Measurements from ENCODE around the gene KRT32.

KRT32 gene

GRCh38 chr17:41440531-41441033 is 26.6 kb downstream of the KRT32 start, which contains the start of gene KRT38:
Gene KRT38, minus strand, starts transcription at chr17:41440983. Its CDS starts 62 bp downstream, at chr17:41440921.
- no peaks in the 10 kb centered on the region for H3K79me2 ChIP-seq (ENCODE audit: control insufficient read depth, low read length)
- no peaks in the 10 kb centered on the region for H3K9me3 ChIP-seq (ENCODE audit: control insufficient read depth, insufficient read depth, low read length)
- no peaks in the 10 kb centered on the region for H3K36me3 ChIP-seq (ENCODE audit: control insufficient read depth, low read length)
- H4K20me1 ChIP-seq (ENCODE audit: control insufficient read depth, insufficient read depth, low read depth, low read length), result no peaks in the 10 kb centered on the region
- no peaks in the 10 kb centered on the region for H3K4me1 ChIP-seq (ENCODE audit: control insufficient read depth, low read length)
- H3K9me2 ChIP-seq (replicated peaks; ENCODE audit: control insufficient read depth, low read length), result no peaks in the 10 kb centered on the region
- TF ChIP-seq CTCF (IDR thresholded peaks at IDR 0.05; ENCODE audit: low read depth, low read length, poor library complexity, severe bottlenecking) (no peak), EZH2phosphoT487 (IDR thresholded peaks at IDR 0.05; ENCODE audit: borderline replicate concordance, low read length) (no peak)
- H3K4me3 ChIP-seq (ENCODE audit: low read length), result no peak within 1 kb of the TSS
- no peak within 1 kb of the TSS for H3K4me2 ChIP-seq (ENCODE audit: low read length)
- H3K27ac ChIP-seq (ENCODE audit: low read depth, low read length), result no peak within 1 kb of the TSS
- H3K27me3 ChIP-seq (ENCODE audit: control insufficient read depth, low read length), result peaks cover 52% of the 10 kb centered on the region
- H3F3A ChIP-seq (ENCODE audit: control insufficient read depth, insufficient read depth), result no peaks in the 10 kb centered on the region

- TF ChIP-seq EZH2phosphoT487 (IDR thresholded peaks at IDR 0.05; ENCODE audit: borderline replicate concordance, low read length) (no peak), CTCF (IDR thresholded peaks at IDR 0.05; ENCODE audit: low read depth, low read length, poor library complexity, severe bottlenecking) (no peak)
- no peaks in the 10 kb centered on the region for H3K9me3 ChIP-seq (ENCODE audit: control insufficient read depth, insufficient read depth, low read length)
- H3K9me2 ChIP-seq (replicated peaks; ENCODE audit: control insufficient read depth, low read length), result no peaks in the 10 kb centered on the region
- H3K4me2 ChIP-seq (ENCODE audit: low read length), result no peak overlapping the region
- H3K79me2 ChIP-seq (ENCODE audit: control insufficient read depth, low read length), result no peaks in the 10 kb centered on the region
- H3K27ac ChIP-seq (ENCODE audit: low read depth, low read length), result no peak overlapping the region
- H3K27me3 ChIP-seq (ENCODE audit: control insufficient read depth, low read length), result peaks cover 46% of the 10 kb centered on the region
- H4K20me1 ChIP-seq (ENCODE audit: control insufficient read depth, insufficient read depth, low read depth, low read length), result no peaks in the 10 kb centered on the region
- H3K4me1 ChIP-seq (ENCODE audit: control insufficient read depth, low read length), result no peaks in the 10 kb centered on the region
- H3F3A ChIP-seq (ENCODE audit: control insufficient read depth, insufficient read depth), result no peaks in the 10 kb centered on the region
- H3K4me3 ChIP-seq (ENCODE audit: low read length), result no peak overlapping the region
- no peaks in the 10 kb centered on the region for H3K36me3 ChIP-seq (ENCODE audit: control insufficient read depth, low read length)
Observed at GRCh38 chr17:41439375-41439774, 27.8 kb downstream of the KRT32 start.

GRCh38 chr17:41437769-41438168 is 29.4 kb downstream of the KRT32 start:
- H3K9me2 ChIP-seq (replicated peaks; ENCODE audit: control insufficient read depth, low read length), result no peaks in the 10 kb centered on the region
- H4K20me1 ChIP-seq (ENCODE audit: control insufficient read depth, insufficient read depth, low read depth, low read length), result no peaks in the 10 kb centered on the region
- no peaks in the 10 kb centered on the region for H3K9me3 ChIP-seq (ENCODE audit: control insufficient read depth, insufficient read depth, low read length)
- TF ChIP-seq EZH2phosphoT487 (IDR thresholded peaks at IDR 0.05; ENCODE audit: borderline replicate concordance, low read length), result no peak
- TF ChIP-seq CTCF (IDR thresholded peaks at IDR 0.05; ENCODE audit: low read depth, low read length, poor library complexity, severe bottlenecking), result no peak
- H3K36me3 ChIP-seq (ENCODE audit: control insufficient read depth, low read length), result no peaks in the 10 kb centered on the region
- H3F3A ChIP-seq (ENCODE audit: control insufficient read depth, insufficient read depth), result no peaks in the 10 kb centered on the region
- H3K27me3 ChIP-seq (ENCODE audit: control insufficient read depth, low read length), result peaks cover 34% of the 10 kb centered on the region
- no peaks in the 10 kb centered on the region for H3K79me2 ChIP-seq (ENCODE audit: control insufficient read depth, low read length)
- H3K4me1 ChIP-seq (ENCODE audit: control insufficient read depth, low read length), result no peaks in the 10 kb centered on the region
- no peak overlapping the region for H3K4me3 ChIP-seq (ENCODE audit: low read length)
- H3K4me2 ChIP-seq (ENCODE audit: low read length), result no peak overlapping the region
- no peak overlapping the region for H3K27ac ChIP-seq (ENCODE audit: low read depth, low read length)
